ENCODE results near the gene SYNDIG1L.

- TF ChIP-seq CTCF (IDR thresholded peaks at IDR 0.05): no peak
- no peak for TF ChIP-seq POLR2A (IDR thresholded peaks at IDR 0.05)
Measured at GRCh38 chr14:74459976-74460375, 34.0 kb upstream of the SYNDIG1L start.
